ENCODE data around the gene HMCN2.

DNA sequence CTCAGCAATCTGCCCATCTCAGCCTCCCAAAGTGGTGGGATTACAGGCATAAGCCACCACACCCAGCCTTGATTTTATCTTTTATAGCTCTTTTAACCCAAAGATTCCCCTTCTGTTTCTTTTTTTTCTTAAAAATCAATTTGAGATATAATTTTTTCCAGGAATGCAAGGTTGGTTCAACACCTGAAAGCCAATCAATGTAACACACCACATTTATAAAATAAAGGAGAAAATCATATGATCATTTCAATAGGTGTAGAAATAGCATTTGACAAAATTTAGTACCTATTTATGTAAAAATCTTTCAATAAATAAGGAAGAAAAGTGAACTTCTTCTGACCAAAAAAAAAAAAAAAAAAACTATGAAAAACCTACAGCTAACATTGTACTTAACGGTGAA is 175.5 kb downstream of the HMCN2 start:
- TF ChIP-seq FOXP2 (optimal IDR thresholded peaks at IDR 0.05; ENCODE audit: control extremely low read depth, extremely low read length, insufficient read depth) (no peak), POLR2AphosphoS5 (IDR thresholded peaks at IDR 0.05; ENCODE audit: borderline replicate concordance, low read depth, low read length) (no peak)
